MM.1S (cell line): ENCODE results near the gene VEPH1.

Experiments
- DNase-seq: peaks from one replicate; pipeline ENCODE4 v3.0.0-alpha.2; 2015
- H2AFZ ChIP-seq: fragments of 300-600 bp; sonication (generic); 2 replicates; pipeline ENCODE4 v1.6.0; 2016; ENCODE audit warnings: antibody characterized with exemption, low read length
- H3F3A ChIP-seq: fragments of 300-600 bp; sonication (generic); 2 replicates; pipeline ENCODE4 v1.6.1; 2016; ENCODE audit warnings: mild to moderate bottlenecking, antibody characterized with exemption, low read length, moderate library complexity, mixed read lengths; ENCODE audit not compliant: insufficient read depth
- H3K27ac ChIP-seq: fragments of 300-600 bp; sonication (generic); 2 replicates; pipeline ENCODE4 v1.5.1; 2016; ENCODE audit warnings: mild to moderate bottlenecking, low read length
- H3K27me3 ChIP-seq: fragments of 300-600 bp; sonication (generic); replicated peaks from 2 replicates; pipeline ENCODE4 v1.6.0; 2016; ENCODE audit warnings: low read length; ENCODE audit not compliant: insufficient read depth
- H3K36me3 ChIP-seq: fragments of 300-600 bp; sonication (generic); replicated peaks from 2 replicates; pipeline ENCODE4 v1.6.1; 2016; ENCODE audit warnings: mild to moderate bottlenecking, low read length, mixed read lengths; ENCODE audit not compliant: insufficient read depth
- H3K4me1 ChIP-seq: fragments of 300-600 bp; sonication (generic); 2 replicates; pipeline ENCODE4 v1.6.1; 2016; ENCODE audit warnings: low read length, mixed read lengths
- H3K4me2 ChIP-seq: fragments of 300-600 bp; sonication (generic); 2 replicates; pipeline ENCODE4 v1.6.0; 2016; ENCODE audit warnings: low read depth, low read length
- H3K4me3 ChIP-seq: fragments of 300-600 bp; sonication (generic); 2 replicates; pipeline ENCODE4 v1.5.1; 2016; ENCODE audit warnings: low read length, mixed read lengths
- H3K79me2 ChIP-seq: fragments of 300-600 bp; sonication (generic); 2 replicates; pipeline ENCODE4 v1.6.1; 2016; ENCODE audit warnings: mixed run types, low read length, mixed read lengths
- H3K9ac ChIP-seq: fragments of 300-600 bp; sonication (generic); 2 replicates; pipeline ENCODE4 v1.6.1; 2016; ENCODE audit warnings: low read length, mixed read lengths
- H3K9me2 ChIP-seq: fragments of 300-600 bp; sonication (generic); replicated peaks from 2 replicates; pipeline ENCODE4 v1.6.1; 2016; ENCODE audit warnings: mild to moderate bottlenecking, low read length, mixed read lengths; ENCODE audit not compliant: insufficient read depth
- H3K9me3 ChIP-seq: fragments of 300-600 bp; sonication (generic); replicated peaks from 2 replicates; pipeline ENCODE4 v1.6.1; 2016; ENCODE audit warnings: mild to moderate bottlenecking, low read length, mixed read lengths; ENCODE audit not compliant: insufficient read depth
- H4K20me1 ChIP-seq: fragments of 300-600 bp; sonication (generic); 2 replicates; pipeline ENCODE4 v1.6.1; 2016; ENCODE audit warnings: mild to moderate bottlenecking, low read length, moderate library complexity, mixed read lengths; ENCODE audit not compliant: insufficient read depth
- EZH2 ChIP-seq: fragments of 300-600 bp; sonication (generic); optimal IDR thresholded peaks from 2 replicates; pipeline ENCODE3; 2017; ENCODE audit warnings: low read depth, mild to moderate bottlenecking, antibody characterized with exemption, low read length, mixed read lengths
- EZH2phosphoT487 ChIP-seq: fragments of 300-600 bp; sonication (generic); IDR thresholded peaks from 2 replicates; pipeline ENCODE4 v1.6.1; 2018; ENCODE audit warnings: antibody characterized with exemption, low read length
- TF ChIP-seq, protein P1 (sequence below): fragments of 300-600 bp; sonication (generic); IDR thresholded peaks from 2 replicates; pipeline ENCODE4 v1.5.1; 2016; ENCODE audit warnings: antibody characterized with exemption, low read length, mixed read lengths

The VEPH1 gene

DNA sequence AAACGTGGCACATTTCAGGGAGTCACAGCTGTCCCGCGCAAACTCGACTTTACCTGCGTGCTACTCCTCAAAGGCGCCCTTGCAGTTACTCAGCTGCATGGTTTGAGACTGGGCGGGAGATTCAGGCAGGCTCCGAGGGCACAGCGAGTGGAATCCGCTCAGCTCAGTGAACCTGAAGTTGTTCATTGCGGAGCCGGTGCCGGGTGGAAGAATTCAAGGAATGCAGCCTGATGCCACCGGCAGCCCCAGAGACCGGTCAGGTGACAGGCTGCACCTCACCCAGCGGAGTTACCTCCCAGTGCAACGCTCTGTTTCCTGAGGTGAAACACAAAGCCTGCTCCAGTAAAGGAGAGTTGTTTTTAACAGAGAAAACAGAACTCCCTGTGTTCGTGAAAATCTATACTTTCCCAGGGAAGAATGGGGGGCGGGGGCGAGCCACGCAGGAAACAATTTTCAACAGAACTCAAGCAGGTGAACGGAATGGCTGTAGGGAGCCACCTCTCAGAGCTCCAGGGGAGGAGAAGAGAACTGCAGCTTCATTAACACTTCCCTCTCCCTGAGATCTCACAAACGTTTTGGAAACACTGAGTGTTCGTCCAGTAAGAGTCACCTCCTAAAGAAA is 3.8 kb downstream of the VEPH1 start:
- Histone ChIP-seq H4K20me1 (no peaks in the 10 kb centered on the region), H3K4me1 (peaks cover 14% of the 10 kb centered on the region), H3K9me3 (no peaks in the 10 kb centered on the region), H3F3A (0 out of 2 replicates have a peak, but pooled peaks cover 4% of the 10 kb centered on the region), H3K36me3 (no peaks in the 10 kb centered on the region), H2AFZ (peak overlapping the region; percentile 53), H3K9me2 (no peaks in the 10 kb centered on the region), H3K9ac (peak overlapping the region; percentile 61), H3K4me3 (peak overlapping the region; percentile 66), H3K27me3 (no peaks in the 10 kb centered on the region), H3K4me2 (peak overlapping the region; percentile 48), H3K27ac (peak overlapping the region; percentile 62; the same call in 1 of the 2 replicates), H3K79me2 (no peaks in the 10 kb centered on the region)
- no peak for TF ChIP-seq EZH2phosphoT487
- TF ChIP-seq, protein P1, sequence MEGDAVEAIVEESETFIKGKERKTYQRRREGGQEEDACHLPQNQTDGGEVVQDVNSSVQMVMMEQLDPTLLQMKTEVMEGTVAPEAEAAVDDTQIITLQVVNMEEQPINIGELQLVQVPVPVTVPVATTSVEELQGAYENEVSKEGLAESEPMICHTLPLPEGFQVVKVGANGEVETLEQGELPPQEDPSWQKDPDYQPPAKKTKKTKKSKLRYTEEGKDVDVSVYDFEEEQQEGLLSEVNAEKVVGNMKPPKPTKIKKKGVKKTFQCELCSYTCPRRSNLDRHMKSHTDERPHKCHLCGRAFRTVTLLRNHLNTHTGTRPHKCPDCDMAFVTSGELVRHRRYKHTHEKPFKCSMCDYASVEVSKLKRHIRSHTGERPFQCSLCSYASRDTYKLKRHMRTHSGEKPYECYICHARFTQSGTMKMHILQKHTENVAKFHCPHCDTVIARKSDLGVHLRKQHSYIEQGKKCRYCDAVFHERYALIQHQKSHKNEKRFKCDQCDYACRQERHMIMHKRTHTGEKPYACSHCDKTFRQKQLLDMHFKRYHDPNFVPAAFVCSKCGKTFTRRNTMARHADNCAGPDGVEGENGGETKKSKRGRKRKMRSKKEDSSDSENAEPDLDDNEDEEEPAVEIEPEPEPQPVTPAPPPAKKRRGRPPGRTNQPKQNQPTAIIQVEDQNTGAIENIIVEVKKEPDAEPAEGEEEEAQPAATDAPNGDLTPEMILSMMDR = peak; percentile 44
- TF ChIP-seq EZH2 = no peak
- peak; percentile 85 for DNase-seq

DNA sequence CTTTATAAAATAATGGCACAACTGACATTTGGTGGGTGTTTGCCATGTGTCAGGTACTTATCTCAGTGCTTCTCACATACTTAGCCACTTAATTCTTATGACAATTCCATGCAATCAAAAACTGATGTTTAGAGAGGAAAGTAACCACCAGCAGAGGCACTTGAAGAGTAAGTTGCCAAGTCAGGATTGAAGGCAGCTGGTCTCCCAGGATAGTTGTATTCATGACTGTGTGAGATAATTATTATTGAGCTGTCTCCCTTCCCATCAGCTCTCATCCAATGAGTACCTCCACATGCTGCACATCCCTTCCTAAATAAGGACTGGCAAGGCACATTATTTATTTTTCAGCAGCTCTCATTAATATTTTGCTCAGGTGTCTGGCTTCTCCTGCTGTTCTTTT is 4.8 kb downstream of the VEPH1 start:
- Histone ChIP-seq H3K27ac (no peak overlapping the region), H2AFZ (peak overlapping the region; percentile 53), H3K4me3 (no peak overlapping the region), H3K79me2 (no peaks in the 10 kb centered on the region), H4K20me1 (no peaks in the 10 kb centered on the region), H3K9me2 (no peaks in the 10 kb centered on the region), H3K9me3 (no peaks in the 10 kb centered on the region), H3K36me3 (no peaks in the 10 kb centered on the region), H3F3A (0 out of 2 replicates have a peak, but pooled peaks cover 4% of the 10 kb centered on the region), H3K4me1 (peaks cover 17% of the 10 kb centered on the region), H3K9ac (no peak overlapping the region), H3K27me3 (no peaks in the 10 kb centered on the region), H3K4me2 (peak overlapping the region; percentile 48)
- TF ChIP-seq, protein P1 = no peak
- TF ChIP-seq EZH2 (no peak), EZH2phosphoT487 (no peak)
- no peak for DNase-seq

DNA sequence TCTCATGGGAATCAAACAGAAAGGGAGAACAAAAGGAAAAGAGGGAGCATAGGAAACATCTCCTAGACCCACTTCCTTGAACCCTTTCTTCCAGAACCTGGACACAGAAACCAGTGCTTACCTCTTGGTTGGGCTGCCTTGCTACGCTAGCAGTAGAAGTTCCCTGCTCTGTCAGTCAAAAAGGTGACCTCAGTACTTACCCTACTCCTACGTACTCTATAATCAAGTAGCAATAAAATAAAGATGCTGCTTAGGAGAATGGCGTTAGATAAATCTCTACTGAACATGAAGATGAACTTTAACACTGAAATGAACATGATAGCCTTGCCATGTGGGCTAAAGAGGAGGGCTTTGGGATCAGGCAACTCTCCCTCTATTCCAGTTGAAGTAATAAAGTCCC is 7.4 kb downstream of the VEPH1 start:
- TF ChIP-seq, protein P1 = no peak
- no peak for TF ChIP-seq EZH2phosphoT487
- Histone ChIP-seq H3K36me3 (no peaks in the 10 kb centered on the region), H3K9me2 (no peaks in the 10 kb centered on the region), H3K27ac (no peak overlapping the region), H3K4me1 (peaks cover 17% of the 10 kb centered on the region), H3K4me2 (no peak overlapping the region), H3K79me2 (no peaks in the 10 kb centered on the region), H3F3A (0 out of 2 replicates have a peak, but pooled peaks cover 4% of the 10 kb centered on the region), H3K4me3 (no peak overlapping the region), H3K9me3 (no peaks in the 10 kb centered on the region), H4K20me1 (no peaks in the 10 kb centered on the region), H3K27me3 (no peaks in the 10 kb centered on the region), H3K9ac (no peak overlapping the region), H2AFZ (no peak overlapping the region)
- no peak for DNase-seq
